HG02610 (cell line): Measurements from ENCODE around the gene GTF2A1.

Experiments
- ATAC-seq: cut with Tn5 transposase; IDR thresholded peaks from one replicate; pipeline ENCODE4 v1.9.1; 2021; ENCODE audit warnings: mild to moderate bottlenecking, moderate library complexity; ENCODE audit not compliant: unreplicated experiment

The GTF2A1 gene

GRCh38 chr14:81179631-81180030 is 41.1 kb downstream of the GTF2A1 start:
- ATAC-seq, result no peak

DNA sequence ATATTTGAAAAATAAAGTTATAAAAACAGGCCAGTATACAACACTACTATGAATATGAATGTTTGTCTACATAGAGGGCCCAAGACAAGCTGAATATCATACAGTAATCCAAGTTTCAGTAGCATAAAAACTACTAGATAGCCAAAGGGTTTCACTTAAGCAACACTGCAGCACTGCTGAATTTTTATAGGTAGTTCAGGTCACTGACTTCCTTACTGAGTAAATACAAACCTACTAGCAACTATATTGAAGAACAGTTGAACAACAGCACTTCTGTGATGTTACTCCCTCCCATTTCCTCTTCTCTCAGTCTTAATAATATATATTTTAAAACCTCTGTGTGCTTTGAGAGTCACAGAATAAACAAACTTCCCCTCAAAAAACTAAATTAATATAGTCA is 42.7 kb downstream of the GTF2A1 start:
- peak; percentile 58 for ATAC-seq

DNA sequence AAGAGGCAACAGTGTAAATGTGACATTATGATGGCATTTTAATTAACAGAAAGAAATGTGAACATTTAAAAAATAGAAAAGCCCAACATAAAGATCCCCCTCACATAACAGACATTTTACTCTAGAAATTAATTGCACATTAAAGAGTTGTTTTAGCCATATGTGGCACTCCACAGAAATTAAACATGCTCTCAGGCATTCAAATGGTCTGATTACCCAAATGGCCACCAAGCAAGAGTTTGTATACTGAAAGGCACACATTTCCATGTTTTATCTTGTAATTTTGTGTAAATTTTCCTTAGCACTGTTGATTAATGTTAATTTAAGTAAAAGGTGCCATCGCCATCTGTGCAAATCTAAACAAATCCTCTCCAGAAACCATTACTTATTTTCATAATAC is 43.5 kb downstream of the GTF2A1 start:
- ATAC-seq, result no peak

- no peak for ATAC-seq
Observed at GRCh38 chr14:81176241-81176640, 44.5 kb downstream of the GTF2A1 start.

DNA sequence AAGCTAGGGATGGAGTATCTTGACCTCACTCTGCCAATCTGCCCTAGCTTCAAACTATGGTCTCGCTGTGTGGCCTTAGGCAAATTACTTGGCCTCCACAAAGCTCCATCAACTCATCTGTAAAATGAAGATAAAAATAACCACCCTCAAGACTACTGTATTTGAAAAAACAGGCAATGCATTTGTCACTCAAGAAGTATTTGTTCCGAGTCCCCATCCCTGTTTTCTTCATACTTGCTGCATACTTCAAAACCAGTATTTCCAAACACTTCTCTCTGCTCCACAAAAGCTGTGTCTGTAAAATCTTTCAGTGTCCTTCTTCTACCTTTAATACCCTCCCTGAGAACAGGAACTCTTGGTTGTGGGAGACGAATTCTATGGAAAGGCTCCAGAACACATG is 47.9 kb downstream of the GTF2A1 start:
- peak; percentile 23 for ATAC-seq

GRCh38 chr14:81172353-81172752 is 48.4 kb downstream of the GTF2A1 start:
- peak; percentile 36 for ATAC-seq

DNA sequence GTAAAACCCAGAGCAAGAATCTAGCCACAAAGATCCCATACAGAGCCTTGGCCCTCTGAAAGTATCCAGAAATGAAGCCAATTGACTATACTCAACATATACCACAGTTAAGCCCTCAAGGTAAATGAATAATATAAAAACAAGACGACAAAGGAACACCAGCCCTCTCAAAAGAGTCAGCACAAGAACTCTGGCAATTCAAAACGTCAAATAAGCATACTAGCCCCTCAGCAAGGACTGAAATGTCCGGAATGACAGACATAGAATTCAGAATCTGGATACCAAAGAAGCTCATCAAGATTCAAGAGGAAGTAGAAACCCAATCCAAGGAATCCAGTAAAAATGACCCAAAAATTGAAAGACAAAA is 49.9 kb downstream of the GTF2A1 start:
- no peak for ATAC-seq

GRCh38 chr14:81170104-81170828 is 50.5 kb downstream of the GTF2A1 start:
- ATAC-seq, result peak; percentile 96

- ATAC-seq, result peak; percentile 14
Observed at GRCh38 chr14:81169711-81170103, 51.1 kb downstream of the GTF2A1 start.

- no peak for ATAC-seq
Observed at GRCh38 chr14:81169267-81169666, 51.5 kb downstream of the GTF2A1 start.

GRCh38 chr14:81166121-81166520 is 54.6 kb downstream of the GTF2A1 start:
- no peak for ATAC-seq

DNA sequence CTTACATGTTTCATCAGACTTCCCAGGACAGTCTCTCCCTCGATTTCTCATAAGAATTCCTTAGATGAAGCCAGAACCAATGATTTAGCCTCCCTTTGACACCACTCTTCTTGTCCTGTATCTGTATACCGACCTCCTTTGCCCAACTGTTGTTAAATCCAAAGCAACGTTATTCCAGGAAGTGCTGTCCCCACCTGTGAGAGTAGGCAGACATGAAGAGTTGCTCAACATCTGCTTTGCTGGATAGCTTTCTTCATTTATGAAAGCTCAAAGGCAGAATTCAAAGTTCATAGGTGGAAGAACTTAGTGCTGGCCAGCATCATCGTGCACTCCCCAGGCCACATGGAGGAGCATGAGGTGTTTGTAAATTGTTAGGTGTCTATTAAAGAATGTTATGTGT is 55.6 kb downstream of the GTF2A1 start:
- ATAC-seq, result no peak

DNA sequence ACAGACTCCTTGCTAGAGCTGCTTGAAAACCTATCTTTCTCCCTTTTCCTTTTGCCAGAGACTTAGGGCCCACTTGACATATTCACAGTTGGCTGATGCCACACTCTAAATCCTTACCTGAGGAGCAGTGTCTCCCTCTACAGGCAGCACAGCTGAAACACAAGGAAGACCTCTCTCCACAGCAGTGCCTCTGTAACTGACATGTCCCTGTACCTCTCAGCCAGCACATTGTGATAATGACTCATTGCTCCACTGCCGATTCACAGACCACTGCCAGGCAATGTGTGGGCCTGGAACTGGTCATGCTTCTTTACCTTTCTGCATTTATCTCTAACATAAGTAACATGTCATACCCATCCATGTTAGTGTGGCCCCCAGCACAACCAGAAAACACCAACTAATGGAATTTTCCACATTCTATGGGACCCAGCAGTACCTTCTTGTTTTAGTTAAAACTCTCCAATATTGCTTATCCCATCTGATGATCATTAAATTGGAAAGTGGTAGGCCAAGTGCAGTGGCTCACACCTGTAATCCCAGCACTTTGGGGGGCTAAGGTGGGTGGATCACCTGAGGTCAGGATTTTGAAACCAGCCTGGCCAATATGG is 56.5 kb downstream of the GTF2A1 start:
- ATAC-seq, result peak; percentile 94

GRCh38 chr14:81162941-81163340 is 57.8 kb downstream of the GTF2A1 start:
- no peak for ATAC-seq

- ATAC-seq, result no peak
Observed at GRCh38 chr14:81161749-81162148, 59.0 kb downstream of the GTF2A1 start.

DNA sequence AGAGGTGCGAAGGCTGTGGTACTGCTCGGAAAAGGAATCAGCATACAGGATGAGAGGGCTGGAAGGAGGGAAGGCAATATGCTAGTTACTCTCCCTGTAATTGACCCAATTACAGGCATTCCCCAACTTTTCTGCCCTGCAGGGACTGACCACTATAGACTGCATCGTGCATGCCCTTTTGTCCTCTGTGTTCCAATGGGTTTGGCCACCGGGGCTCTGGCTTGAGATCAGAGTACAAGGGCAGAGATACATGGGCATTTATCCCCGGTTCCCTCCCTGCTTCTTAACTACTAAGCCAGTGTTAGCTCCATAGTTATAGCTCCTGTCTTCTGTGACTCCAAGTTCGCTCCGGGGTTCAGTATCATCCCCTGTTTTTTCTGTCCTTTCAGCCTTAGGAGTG is 59.7 kb downstream of the GTF2A1 start:
- ATAC-seq, result no peak

GRCh38 chr14:81157431-81157830 is 63.3 kb downstream of the GTF2A1 start:
- no peak for ATAC-seq

- ATAC-seq, result peak; percentile 80
Observed at GRCh38 chr14:81153187-81153586, 67.6 kb downstream of the GTF2A1 start.

DNA sequence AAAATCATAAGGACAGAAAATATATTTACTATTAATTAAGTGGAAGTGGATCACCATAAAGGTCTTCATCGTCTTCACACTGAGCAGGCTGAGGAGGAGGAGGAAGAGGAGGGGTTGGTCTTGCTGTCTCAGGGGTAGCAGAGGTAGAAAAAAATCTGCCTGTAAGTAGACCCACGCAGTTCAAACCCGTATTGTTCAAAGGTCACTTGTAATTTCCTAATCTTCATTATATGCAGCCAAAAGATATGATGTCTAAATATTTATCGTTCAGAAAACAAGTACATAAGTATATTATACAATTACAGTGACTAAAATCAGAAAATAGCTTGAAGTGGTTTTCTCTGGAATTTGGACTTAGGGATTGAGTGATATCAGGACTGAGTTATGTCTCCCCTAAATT is 72.1 kb downstream of the GTF2A1 start:
- ATAC-seq, result no peak

DNA sequence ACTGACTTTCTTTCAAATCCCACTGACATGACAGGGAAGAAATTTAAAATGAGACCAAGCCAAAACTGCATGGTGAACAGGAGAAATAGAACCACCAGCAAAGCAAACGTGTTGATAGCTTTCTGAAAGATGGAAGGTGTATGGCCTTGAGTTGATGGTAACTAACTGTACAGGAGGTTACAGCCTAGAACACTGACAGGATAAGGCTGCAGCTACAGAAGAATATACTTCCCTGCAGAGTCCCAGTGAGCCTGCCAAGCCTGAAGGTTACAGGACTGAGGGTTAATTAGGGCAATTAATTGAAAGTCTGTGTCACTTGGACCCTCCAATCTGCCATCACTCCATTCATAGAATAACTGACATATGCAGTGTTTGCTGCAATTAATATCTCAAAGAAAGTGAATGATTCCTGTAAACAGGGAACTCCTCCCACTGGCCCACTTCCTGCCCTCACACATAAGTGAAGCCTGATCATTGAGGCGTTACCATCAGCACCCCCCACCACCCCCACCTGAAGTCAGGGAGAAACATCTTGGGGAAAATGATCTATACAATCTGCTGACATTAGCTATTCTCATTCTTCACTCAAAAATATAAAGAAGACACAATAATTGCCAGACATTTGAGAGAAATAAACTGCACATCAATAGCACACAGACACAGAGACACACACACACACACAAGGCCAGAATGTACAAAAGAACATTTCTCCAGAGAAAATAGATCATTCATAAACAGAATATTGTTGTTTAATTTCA is 73.4 kb downstream of the GTF2A1 start:
- ATAC-seq, result peak; percentile 72

DNA sequence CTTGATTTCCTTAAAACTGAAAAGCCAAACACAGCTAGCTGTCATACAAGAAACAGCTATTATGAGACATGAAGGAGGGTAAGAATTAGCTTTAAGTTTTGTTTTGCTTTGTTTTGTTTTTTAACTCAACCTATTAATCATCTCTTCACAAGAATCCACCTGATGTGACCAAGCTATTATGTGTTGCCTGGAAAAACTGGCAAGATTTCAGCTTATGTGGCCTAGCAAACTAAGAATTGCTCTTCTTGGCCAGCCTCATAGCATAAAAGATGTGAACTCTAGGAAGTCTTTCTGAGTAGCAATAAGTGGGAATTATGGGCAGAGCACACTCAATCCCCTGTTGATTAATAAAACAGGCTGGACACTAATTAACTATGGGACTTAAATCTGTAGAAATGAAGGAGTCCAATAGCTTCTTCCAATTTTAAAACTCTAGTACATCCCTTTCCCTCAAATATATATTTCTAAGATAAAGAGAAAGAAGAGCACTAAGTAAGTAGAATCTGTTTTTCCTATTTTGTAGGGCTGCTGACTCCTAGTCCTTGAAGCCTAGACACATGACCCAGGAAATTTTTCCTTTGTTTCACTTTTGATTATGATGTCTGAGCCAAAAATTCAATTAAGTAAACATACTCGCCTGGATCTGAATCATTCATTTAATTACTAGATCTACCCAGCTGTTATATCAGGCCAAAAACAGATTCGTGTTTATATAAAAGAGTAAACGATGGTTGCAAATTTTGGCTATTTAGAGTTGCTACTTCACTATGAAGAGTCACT is 75.7 kb downstream of the GTF2A1 start:
- no peak for ATAC-seq
